ENCODE measurements around the gene FGGY.
A peak's percentile ranks its signal among the peaks of the same experiment; 100 is the strongest.
"Not testable (repeated sequence)": the region's sequence is repeated elsewhere in the genome, so short reads cannot be mapped to it uniquely, and the experiment has no call there.

The FGGY gene

GRCh38 chr1:59735927-59736326 is 439.0 kb downstream of the FGGY start:
- DNase-seq (ENCODE audit: low read depth), result not testable (repeated sequence)

- no peak for DNase-seq (ENCODE audit: low read depth)
These were observed 439.9 kb downstream of the FGGY start for GRCh38 chr1:59736744-59737143.

- no peak for DNase-seq (ENCODE audit: low read depth)
These were observed 440.7 kb downstream of the FGGY start for GRCh38 chr1:59737638-59738037.

GRCh38 chr1:59738152-59738551 is 441.3 kb downstream of the FGGY start:
- no peak for DNase-seq (ENCODE audit: low read depth)

- no peak for DNase-seq (ENCODE audit: low read depth)
These were observed 441.7 kb downstream of the FGGY start for GRCh38 chr1:59738591-59739015.

GRCh38 chr1:59739111-59739510 is 442.2 kb downstream of the FGGY start:
- DNase-seq (ENCODE audit: low read depth), result no peak

GRCh38 chr1:59742526-59742925 is 445.6 kb downstream of the FGGY start:
- no peak for DNase-seq (ENCODE audit: low read depth)

- no peak for DNase-seq (ENCODE audit: low read depth)
These were observed 446.6 kb downstream of the FGGY start for GRCh38 chr1:59743324-59744091.

GRCh38 chr1:59747420-59748024 is 450.6 kb downstream of the FGGY start:
- DNase-seq (ENCODE audit: low read depth), result no peak

GRCh38 chr1:59748123-59748522 is 451.2 kb downstream of the FGGY start:
- no peak for DNase-seq (ENCODE audit: low read depth)

- DNase-seq (ENCODE audit: low read depth), result no peak
These were observed 453.6 kb downstream of the FGGY start for GRCh38 chr1:59750328-59751003.

GRCh38 chr1:59751004-59751395 is 454.1 kb downstream of the FGGY start:
- DNase-seq (ENCODE audit: low read depth), result no peak

GRCh38 chr1:59751801-59752200 is 454.9 kb downstream of the FGGY start:
- DNase-seq (ENCODE audit: low read depth), result no peak

GRCh38 chr1:59752556-59753414 is 455.9 kb downstream of the FGGY start:
- DNase-seq (ENCODE audit: low read depth), result no peak

GRCh38 chr1:59755069-59755685 is 458.3 kb downstream of the FGGY start:
- DNase-seq (ENCODE audit: low read depth), result no peak

- DNase-seq (ENCODE audit: low read depth), result no peak
These were observed 460.4 kb downstream of the FGGY start for GRCh38 chr1:59757197-59757747.

- peak; percentile 53 for DNase-seq (ENCODE audit: low read depth)
These were observed 462.4 kb downstream of the FGGY start for GRCh38 chr1:59759156-59759925.

- no peak for DNase-seq (ENCODE audit: low read depth)
These were observed 464.5 kb downstream of the FGGY start for GRCh38 chr1:59761443-59761842.

- no peak for DNase-seq (ENCODE audit: low read depth)
These were observed 466.5 kb downstream of the FGGY start for GRCh38 chr1:59763418-59763817.

GRCh38 chr1:59765011-59765730 is 468.3 kb downstream of the FGGY start:
- DNase-seq (ENCODE audit: low read depth), result no peak
